Endothelial cell of coronary artery (primary cell): ENCODE measurements around the gene YY1AP1. TPM values are rescaled to one million over a fixed set of nuclear protein-coding genes. Genes with fewer than 3 reads are reported as not detected.

Experiments
- total RNA-seq: library from RNA; depleted of rRNA; stranded (reverse); fragments of >200 nt; gene quantifications from 2 replicates; pipeline ENCODE4 v1.2.3, GENCODE V29; 2014

YY1AP1 gene
- 26.4 and 39.2 TPM in 2 replicates for total RNA-seq

GRCh38 chr1:155688324-155689080 lies at the start of gene YY1AP1:
YY1AP1 (minus strand) TSS chr1:155688774; CDS start chr1:155680436, 8,338 bp downstream.

DNA sequence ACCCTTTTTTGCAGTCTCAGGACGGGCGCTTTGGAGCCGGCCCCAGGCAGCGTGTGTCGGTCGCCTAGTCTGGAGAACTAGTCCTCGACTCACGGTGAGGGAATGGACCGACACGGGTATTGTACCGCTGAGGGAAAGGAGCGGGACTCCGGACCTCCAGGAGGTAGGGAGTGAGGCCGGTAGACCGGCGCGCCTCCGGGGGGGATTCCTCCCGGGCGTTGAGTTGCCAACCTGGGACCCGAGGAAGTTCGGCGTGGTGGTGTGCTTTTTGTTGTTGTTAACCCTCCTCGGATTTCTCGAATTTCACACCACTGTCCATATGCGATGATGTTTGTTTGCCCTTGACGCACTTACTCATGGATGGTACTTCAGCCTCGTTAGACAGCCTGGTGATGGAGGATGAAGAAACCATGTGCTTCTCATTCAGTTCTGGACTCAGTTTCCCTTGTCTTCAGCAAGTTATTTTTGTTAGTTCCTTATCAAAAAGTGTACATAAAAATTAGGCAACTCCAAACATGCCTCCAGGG lies 570 bp upstream of the YY1AP1 start, which contains the start of gene DAP3:
Gene DAP3, plus strand, starts transcription at position 11 of the 527 bp plus-strand sequence. CDS start 20,689 bp downstream, outside the sequence.

GRCh38 chr1:155609515-155610256 lies 78.9 kb downstream of the YY1AP1 start, which contains the start of gene MSTO1:
MSTO1 (plus strand) TSS chr1:155610218; CDS start chr1:155610249, 31 bp downstream.

Other genes starting within 250 kb of the YY1AP1 start
- gene ASH1L, start 126.0 kb downstream of the YY1AP1 start, total RNA-seq = 18.0 and 28.1 TPM in 2 replicates
- gene MSTO1, start 78.6 kb downstream of the YY1AP1 start, total RNA-seq = 23.0 and 24.3 TPM in 2 replicates
- gene DAP3, start 317 bp upstream of the YY1AP1 start, total RNA-seq = 43.9 and 54.4 TPM in 2 replicates
- 22.0 and 34.3 TPM in 2 replicates for gene GON4L, start 168.4 kb upstream of the YY1AP1 start, total RNA-seq
- 29.9 and 30.9 TPM in 2 replicates for gene SYT11, start 170.8 kb upstream of the YY1AP1 start, total RNA-seq
- gene RIT1, start 222.6 kb upstream of the YY1AP1 start, total RNA-seq = 32.8 and 43.3 TPM in 2 replicates
- gene KHDC4, start 245.6 kb upstream of the YY1AP1 start, total RNA-seq = 17.9 and 26.4 TPM in 2 replicates